Measurements from ENCODE around the gene RETREG3.
A peak's percentile ranks its signal among the peaks of the same experiment; 100 is the strongest.
"Not testable (repeated sequence)": the region's sequence is repeated elsewhere in the genome, so short reads cannot be mapped to it uniquely, and the experiment has no call there.

Gene RETREG3

DNA sequence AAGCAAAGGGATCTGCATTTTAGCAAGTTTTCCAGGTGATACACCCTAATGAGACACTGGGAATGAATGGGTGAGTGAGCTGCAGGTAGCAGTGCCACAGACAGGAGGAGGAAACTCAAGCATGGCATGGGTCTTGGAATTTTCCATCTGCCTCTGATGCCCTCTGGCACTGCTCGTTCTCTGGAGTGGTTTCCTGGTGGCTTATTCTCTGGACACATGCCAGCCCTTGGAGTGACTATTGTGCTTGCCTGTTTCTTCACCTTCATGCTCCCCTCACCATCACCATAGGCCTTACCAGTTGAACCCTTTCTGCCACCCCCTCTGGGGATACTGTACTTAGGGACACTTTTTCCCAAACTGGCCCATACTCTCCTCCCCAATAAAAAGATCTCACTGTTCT lies 45.6 kb downstream of the RETREG3 start:
- H3K9ac ChIP-seq (ENCODE audit: insufficient read length) = peak overlapping the region; percentile 96
- 0 out of 2 replicates have a peak overlapping the region, but pooled peaks have one; percentile 21 for H3K27ac ChIP-seq
- H3K4me3 ChIP-seq = peak overlapping the region; percentile 89

DNA sequence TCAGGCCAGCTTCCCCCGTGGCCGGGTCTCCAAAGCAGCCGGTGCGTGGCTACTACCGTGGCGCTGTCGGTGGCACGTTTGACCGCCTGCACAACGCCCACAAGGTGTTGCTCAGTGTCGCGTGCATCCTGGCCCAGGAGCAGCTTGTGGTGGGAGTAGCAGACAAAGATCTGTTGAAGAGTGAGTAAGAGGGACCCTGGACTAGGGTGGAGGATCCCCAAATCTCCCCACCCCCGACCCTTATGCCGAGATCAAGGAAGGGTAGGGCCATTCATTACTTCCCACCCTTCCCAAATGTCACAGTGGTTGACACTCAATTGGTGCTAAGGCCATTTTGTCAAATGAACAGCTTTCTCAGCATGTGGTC lies 46.0 kb downstream of the RETREG3 start:
- Histone ChIP-seq H3K9ac (ENCODE audit: insufficient read length) (peak overlapping the region; percentile 96), H3K27ac (0 out of 2 replicates have a peak overlapping the region, but pooled peaks have one; percentile 21), H3K4me3 (peak overlapping the region; percentile 89), H3K36me3 (ENCODE audit: insufficient read depth, low read length) (peaks cover 25% of the 10 kb centered on the region; the same call in 1 of the 2 replicates), H3K9me3 (ENCODE audit: low read depth, low read length) (no peaks in the 10 kb centered on the region)
- no peak for DNase-seq (ENCODE audit: low read depth, low spot score)
- TF ChIP-seq EZH2 (IDR thresholded peaks at IDR 0.05) = no peak
- no peak for TF ChIP-seq FOXP2 (optimal IDR thresholded peaks at IDR 0.05; ENCODE audit: control extremely low read depth, extremely low read length, insufficient read depth)
- no peak; the same call in 1 of the 2 replicates for TF ChIP-seq POLR2AphosphoS5 (IDR thresholded peaks at IDR 0.05; ENCODE audit: borderline replicate concordance, low read depth, low read length)

More for the DNA sequence above, 45.6 kb downstream of the RETREG3 start:
- Histone ChIP-seq H3K36me3 (ENCODE audit: insufficient read depth, low read length) (peaks cover 27% of the 10 kb centered on the region), H3K9me3 (ENCODE audit: low read depth, low read length) (no peaks in the 10 kb centered on the region)
- DNase-seq (ENCODE audit: low read depth, low spot score) = no peak
- TF ChIP-seq EZH2 (IDR thresholded peaks at IDR 0.05) (no peak), POLR2AphosphoS5 (IDR thresholded peaks at IDR 0.05; ENCODE audit: borderline replicate concordance, low read depth, low read length) (no peak), FOXP2 (optimal IDR thresholded peaks at IDR 0.05; ENCODE audit: control extremely low read depth, extremely low read length, insufficient read depth) (no peak)

DNA sequence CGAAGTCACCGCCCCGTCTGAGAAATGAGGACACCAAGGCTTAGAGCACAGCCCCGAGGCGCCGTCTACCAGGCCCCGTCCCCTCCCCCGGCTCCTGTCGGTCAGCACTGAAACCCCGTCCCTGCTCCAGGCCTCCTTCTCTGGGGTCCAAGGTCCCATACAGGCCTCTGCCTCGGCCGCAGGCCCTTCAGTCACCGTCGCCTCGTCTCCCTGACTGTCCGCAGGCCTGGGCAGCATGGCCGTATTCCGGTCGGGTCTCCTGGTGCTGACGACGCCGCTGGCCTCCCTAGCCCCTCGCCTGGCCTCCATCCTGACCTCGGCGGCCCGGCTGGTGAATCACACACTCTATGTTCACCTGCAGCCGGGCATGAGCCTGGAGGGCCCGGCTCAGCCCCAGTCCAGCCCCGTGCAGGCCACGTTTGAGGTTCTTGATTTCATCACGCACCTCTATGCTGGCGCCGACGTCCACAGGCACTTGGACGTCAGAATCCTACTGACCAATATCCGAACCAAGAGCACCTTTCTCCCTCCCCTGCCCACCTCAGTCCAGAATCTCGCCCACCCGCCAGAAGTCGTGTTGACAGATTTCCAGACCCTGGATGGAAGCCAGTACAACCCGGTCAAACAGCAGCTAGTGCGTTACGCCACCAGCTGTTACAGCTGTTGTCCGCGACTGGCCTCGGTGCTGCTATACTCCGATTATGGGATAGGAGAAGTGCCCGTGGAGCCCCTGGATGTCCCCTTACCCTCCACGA lies 46.6 kb downstream of the RETREG3 start:
- TF ChIP-seq EZH2 (IDR thresholded peaks at IDR 0.05) (no peak), POLR2AphosphoS5 (IDR thresholded peaks at IDR 0.05; ENCODE audit: borderline replicate concordance, low read depth, low read length) (no peak; the same call in 1 of the 2 replicates)
- Histone ChIP-seq H3K9me3 (ENCODE audit: low read depth, low read length) (no peaks in the 10 kb centered on the region), H3K27ac (peak overlapping the region; percentile 83), H3K4me3 (peak overlapping the region; percentile 89), H3K9ac (ENCODE audit: insufficient read length) (peak overlapping the region; percentile 96), H3K36me3 (ENCODE audit: insufficient read depth, low read length) (peaks cover 25% of the 10 kb centered on the region; the same call in 1 of the 2 replicates)
- DNase-seq (ENCODE audit: low read depth, low spot score) = no peak

DNA sequence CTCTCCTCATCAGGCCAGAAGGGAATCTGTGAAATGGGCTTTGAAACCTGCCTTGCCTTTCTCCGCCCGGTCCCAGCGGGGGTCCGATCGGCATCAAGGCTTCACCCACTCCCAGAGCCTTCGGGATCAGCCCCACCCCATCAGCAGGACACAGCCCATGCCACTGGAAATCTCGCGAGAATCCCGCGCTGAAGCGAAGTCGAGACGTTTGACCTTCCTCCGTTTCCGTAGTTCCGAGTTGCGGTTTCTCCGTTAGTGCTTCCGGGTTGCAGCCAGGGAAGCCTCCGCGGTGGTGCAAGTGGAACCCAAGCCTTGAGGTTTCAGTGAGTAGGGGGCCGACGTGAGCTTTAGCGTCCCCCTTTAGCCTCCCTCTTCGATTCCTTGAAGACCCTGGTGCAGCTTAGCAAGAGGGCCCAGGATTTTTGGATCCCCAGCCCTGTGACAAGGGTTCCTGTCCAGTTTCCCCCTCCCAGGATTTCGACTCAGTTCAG lies 47.2 kb downstream of the RETREG3 start, which contains the start of gene COASY:
Gene COASY (plus strand): TSS at position 252 of the 491 bp plus-strand sequence. CDS start 475 bp downstream, outside the sequence.
- Histone ChIP-seq H3K9me3 (ENCODE audit: low read depth, low read length) (no peaks in the 10 kb centered on the region), H3K9ac (ENCODE audit: insufficient read length) (peak within 1 kb of the TSS; percentile 96), H3K36me3 (ENCODE audit: insufficient read depth, low read length) (peaks cover 25% of the 10 kb centered on the region; the same call in 1 of the 2 replicates), H3K4me3 (peak within 1 kb of the TSS; percentile 89), H3K27ac (peak within 1 kb of the TSS; percentile 83)
- no peak for TF ChIP-seq EZH2 (IDR thresholded peaks at IDR 0.05)
- TF ChIP-seq POLR2AphosphoS5 (IDR thresholded peaks at IDR 0.05; ENCODE audit: borderline replicate concordance, low read depth, low read length) = peak; percentile 78
- no peak for TF ChIP-seq FOXP2 (optimal IDR thresholded peaks at IDR 0.05; ENCODE audit: control extremely low read depth, extremely low read length, insufficient read depth)
- peak; percentile 93 for DNase-seq (ENCODE audit: low read depth, low spot score)

DNA sequence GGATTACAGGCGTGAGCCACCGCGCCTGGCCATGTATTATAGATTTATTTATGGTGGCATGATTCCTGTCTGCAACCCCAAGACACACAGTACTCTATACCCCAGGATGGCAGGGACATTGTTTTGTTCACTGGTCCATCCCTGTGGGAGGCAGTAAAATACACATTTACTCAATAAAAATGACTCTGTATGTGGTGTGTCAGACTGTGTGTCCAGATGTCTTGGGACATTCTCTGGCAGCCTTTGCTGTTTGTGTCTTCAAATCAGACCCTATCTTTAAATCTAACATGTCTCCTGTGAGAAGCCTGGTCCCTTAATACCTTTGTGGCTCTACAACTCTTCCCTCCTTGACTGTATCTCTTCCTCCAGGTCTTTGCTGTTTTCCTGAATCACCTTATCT lies 48.9 kb downstream of the RETREG3 start:
- no peak for DNase-seq (ENCODE audit: low read depth, low spot score)
- TF ChIP-seq FOXP2 (optimal IDR thresholded peaks at IDR 0.05; ENCODE audit: control extremely low read depth, extremely low read length, insufficient read depth) (no peak), EZH2 (IDR thresholded peaks at IDR 0.05) (no peak), POLR2AphosphoS5 (IDR thresholded peaks at IDR 0.05; ENCODE audit: borderline replicate concordance, low read depth, low read length) (no peak)
- H3K36me3 ChIP-seq (ENCODE audit: insufficient read depth, low read length) = peaks cover 12% of the 10 kb centered on the region; the same call in 1 of the 2 replicates
- H3K27ac ChIP-seq = no peak overlapping the region
- H3K9ac ChIP-seq (ENCODE audit: insufficient read length) = no peak overlapping the region
- H3K4me3 ChIP-seq = no peak overlapping the region
- H3K9me3 ChIP-seq (ENCODE audit: low read depth, low read length) = no peaks in the 10 kb centered on the region

DNA sequence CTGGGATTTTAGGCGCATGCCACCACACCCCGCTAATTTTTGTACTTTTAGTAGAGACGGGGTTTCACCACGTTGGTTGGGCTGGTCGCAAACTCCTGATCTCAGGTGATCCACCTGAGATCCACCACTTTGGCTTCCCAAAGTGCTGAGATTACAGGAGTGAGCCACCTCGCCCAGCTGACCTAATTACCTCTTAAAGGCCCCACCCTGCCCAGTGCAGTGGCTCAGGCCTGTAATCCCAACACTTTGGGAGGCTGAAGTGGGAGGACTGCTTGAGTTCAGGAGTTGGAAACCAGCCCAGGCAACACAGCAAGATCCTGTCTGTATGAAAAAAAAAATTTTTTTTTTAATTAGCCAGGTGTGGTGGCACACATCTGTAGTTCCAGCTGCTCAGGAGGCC lies 50.1 kb downstream of the RETREG3 start:
- TF ChIP-seq EZH2 (IDR thresholded peaks at IDR 0.05) (no peak), FOXP2 (optimal IDR thresholded peaks at IDR 0.05; ENCODE audit: control extremely low read depth, extremely low read length, insufficient read depth) (no peak), POLR2AphosphoS5 (IDR thresholded peaks at IDR 0.05; ENCODE audit: borderline replicate concordance, low read depth, low read length) (no peak)
- no peak overlapping the region for H3K9ac ChIP-seq (ENCODE audit: insufficient read length)
- no peak for DNase-seq (ENCODE audit: low read depth, low spot score)
- H3K36me3 ChIP-seq (ENCODE audit: insufficient read depth, low read length) = no peaks in the 10 kb centered on the region; the same call in 1 of the 2 replicates
- H3K4me3 ChIP-seq = no peak overlapping the region
- no peak overlapping the region for H3K27ac ChIP-seq
- no peaks in the 10 kb centered on the region for H3K9me3 ChIP-seq (ENCODE audit: low read depth, low read length)

DNA sequence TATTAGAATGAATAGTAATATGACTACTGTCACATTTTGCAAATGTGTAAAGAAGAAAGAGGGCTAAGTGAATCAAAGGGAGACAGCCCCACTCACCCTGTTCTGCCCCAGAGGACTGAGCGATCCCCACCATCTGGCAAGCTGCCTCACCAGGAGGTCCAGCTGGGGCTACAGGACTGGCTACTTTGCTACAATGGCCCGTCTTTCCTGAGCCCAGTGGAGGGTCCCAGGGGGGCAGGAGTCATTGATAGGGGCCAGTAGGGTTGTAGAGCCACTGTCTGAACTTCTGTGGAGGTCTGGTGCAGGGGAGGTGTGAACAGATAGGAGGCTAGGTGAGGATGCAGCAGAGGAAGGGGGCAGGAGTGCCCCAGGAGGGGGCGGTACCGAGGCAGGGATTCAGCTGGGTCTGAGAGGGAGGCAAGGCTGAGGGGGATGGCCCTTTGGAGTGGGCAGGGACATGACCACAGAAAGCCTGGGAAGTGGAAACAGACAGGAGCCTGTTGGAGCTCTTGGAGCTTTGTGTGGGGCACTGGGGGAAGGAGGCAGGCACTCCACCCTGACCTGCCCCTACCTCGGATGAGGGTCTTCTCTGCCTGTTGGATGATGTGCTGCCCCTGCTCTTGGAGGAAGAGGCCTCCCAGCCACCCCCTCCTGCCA lies 53.1 kb downstream of the RETREG3 start:
- not testable (repeated sequence) for DNase-seq (ENCODE audit: low read depth, low spot score); H3K27ac ChIP-seq; H3K9me3 ChIP-seq (ENCODE audit: low read depth, low read length); H3K4me3 ChIP-seq; H3K36me3 ChIP-seq (ENCODE audit: insufficient read depth, low read length); H3K9ac ChIP-seq (ENCODE audit: insufficient read length)

DNA sequence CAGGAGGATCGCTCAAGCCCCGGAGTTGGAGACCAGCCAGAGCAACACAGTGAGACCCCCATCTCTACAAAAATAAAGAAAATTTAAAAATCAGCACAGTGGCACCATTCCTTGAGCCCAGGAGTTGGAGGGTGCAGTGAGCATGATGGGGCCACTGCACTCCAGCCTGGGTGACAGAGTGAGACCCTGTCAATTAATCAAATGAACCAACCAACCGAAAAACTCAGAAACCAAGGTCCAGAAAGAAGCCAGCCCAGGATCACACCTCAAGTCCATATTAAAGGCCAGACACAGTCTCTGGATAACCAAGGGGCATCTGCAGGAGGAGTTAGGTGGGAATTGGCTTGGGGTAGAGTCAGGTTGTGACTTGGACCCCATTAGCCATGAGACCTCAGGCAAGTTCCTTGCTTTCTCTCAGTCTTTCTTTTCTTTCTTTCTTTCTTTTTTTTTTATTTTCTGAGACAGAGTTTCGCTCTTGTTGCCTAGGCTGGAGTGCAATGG lies 54.0 kb downstream of the RETREG3 start:
- TF ChIP-seq FOXP2 (optimal IDR thresholded peaks at IDR 0.05; ENCODE audit: control extremely low read depth, extremely low read length, insufficient read depth) (no peak), EZH2 (IDR thresholded peaks at IDR 0.05) (no peak), POLR2AphosphoS5 (IDR thresholded peaks at IDR 0.05; ENCODE audit: borderline replicate concordance, low read depth, low read length) (no peak)
- Histone ChIP-seq H3K27ac (no peak overlapping the region), H3K4me3 (peak overlapping the region; percentile 78), H3K36me3 (ENCODE audit: insufficient read depth, low read length) (no peaks in the 10 kb centered on the region), H3K9ac (ENCODE audit: insufficient read length) (peak overlapping the region; percentile 72), H3K9me3 (ENCODE audit: low read depth, low read length) (no peaks in the 10 kb centered on the region)
- no peak for DNase-seq (ENCODE audit: low read depth, low spot score)

All from SK-N-MC (cell line).